Measurements from ENCODE around the gene SYCE1.

DNA sequence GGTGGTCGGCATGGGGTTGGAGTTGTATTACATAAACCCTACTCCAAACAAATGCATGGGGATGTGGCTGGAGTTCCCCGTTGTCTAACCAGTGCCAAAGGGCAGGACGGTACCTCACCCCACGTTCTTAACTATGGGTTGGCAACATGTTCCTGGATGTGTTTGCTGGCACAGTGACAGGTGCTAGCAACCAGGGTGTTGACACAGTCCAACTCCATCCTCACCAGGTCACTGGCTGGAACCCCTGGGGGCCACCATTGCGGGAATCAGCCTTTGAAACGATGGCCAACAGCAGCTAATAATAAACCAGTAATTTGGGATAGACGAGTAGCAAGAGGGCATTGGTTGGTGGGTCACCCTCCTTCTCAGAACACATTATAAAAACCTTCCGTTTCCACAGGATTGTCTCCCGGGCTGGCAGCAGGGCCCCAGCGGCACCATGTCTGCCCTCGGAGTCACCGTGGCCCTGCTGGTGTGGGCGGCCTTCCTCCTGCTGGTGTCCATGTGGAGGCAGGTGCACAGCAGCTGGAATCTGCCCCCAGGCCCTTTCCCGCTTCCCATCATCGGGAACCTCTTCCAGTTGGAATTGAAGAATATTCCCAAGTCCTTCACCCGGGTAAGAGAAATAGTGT is 38.3 kb downstream of the SYCE1 start, which contains the start of gene CYP2E1:
- TF ChIP-seq, protein P1, sequence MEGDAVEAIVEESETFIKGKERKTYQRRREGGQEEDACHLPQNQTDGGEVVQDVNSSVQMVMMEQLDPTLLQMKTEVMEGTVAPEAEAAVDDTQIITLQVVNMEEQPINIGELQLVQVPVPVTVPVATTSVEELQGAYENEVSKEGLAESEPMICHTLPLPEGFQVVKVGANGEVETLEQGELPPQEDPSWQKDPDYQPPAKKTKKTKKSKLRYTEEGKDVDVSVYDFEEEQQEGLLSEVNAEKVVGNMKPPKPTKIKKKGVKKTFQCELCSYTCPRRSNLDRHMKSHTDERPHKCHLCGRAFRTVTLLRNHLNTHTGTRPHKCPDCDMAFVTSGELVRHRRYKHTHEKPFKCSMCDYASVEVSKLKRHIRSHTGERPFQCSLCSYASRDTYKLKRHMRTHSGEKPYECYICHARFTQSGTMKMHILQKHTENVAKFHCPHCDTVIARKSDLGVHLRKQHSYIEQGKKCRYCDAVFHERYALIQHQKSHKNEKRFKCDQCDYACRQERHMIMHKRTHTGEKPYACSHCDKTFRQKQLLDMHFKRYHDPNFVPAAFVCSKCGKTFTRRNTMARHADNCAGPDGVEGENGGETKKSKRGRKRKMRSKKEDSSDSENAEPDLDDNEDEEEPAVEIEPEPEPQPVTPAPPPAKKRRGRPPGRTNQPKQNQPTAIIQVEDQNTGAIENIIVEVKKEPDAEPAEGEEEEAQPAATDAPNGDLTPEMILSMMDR (IDR thresholded peaks at IDR 0.05) = no peak
- TF ChIP-seq POLR2A (IDR thresholded peaks at IDR 0.05) = no peak
